ENCODE data around the gene TRUB1.

The TRUB1 gene

DNA sequence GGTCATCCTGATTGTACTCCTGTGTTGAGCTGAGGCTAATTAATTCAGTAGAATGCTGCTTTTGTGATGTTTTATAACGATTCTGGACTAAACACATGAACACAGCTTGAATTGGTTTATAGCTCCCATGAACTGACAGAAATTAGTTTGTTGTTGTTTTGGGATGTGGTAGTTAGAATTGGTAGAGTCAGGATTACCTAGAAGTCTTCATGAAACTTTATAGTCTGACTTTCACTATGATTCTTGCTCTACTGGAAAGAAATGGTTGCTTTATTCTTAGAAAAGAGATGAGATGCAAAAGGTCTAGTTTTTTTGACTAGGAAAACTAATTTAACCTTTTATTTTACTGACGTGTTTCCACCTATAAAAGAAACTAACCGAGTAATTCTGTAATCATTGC lies 23.4 kb upstream of the TRUB1 start:
- TF ChIP-seq, protein P1, sequence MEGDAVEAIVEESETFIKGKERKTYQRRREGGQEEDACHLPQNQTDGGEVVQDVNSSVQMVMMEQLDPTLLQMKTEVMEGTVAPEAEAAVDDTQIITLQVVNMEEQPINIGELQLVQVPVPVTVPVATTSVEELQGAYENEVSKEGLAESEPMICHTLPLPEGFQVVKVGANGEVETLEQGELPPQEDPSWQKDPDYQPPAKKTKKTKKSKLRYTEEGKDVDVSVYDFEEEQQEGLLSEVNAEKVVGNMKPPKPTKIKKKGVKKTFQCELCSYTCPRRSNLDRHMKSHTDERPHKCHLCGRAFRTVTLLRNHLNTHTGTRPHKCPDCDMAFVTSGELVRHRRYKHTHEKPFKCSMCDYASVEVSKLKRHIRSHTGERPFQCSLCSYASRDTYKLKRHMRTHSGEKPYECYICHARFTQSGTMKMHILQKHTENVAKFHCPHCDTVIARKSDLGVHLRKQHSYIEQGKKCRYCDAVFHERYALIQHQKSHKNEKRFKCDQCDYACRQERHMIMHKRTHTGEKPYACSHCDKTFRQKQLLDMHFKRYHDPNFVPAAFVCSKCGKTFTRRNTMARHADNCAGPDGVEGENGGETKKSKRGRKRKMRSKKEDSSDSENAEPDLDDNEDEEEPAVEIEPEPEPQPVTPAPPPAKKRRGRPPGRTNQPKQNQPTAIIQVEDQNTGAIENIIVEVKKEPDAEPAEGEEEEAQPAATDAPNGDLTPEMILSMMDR (IDR thresholded peaks at IDR 0.05; ENCODE audit: low read depth, low read length, missing control alignments), result no peak
- no peak for DNase-seq (ENCODE audit: low read depth)
- no peak overlapping the region for H3K4me3 ChIP-seq (ENCODE audit: low read depth, low read length)

DNA sequence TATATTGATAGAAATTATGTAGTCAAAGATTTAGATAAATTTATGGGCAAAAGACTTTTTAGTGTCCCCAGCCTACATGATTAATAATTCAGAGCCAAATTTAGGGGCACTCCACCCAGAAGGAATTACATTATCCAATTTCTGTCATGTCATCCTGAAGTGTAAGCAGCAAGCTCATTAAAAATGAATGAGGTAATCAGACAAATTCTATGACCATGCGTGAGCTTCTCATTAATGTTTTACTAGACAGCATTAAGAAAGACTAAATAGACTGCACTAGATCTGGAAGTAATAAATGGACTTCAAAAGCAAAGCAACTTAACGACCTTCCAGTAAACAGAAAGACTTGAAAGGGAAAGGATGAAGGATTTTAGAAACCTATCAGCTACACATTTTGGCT lies 22.7 kb upstream of the TRUB1 start:
- DNase-seq (ENCODE audit: low read depth), result no peak
- H3K4me3 ChIP-seq (ENCODE audit: low read depth, low read length), result no peak overlapping the region
- TF ChIP-seq, protein P1 (IDR thresholded peaks at IDR 0.05; ENCODE audit: low read depth, low read length, missing control alignments), result no peak

DNA sequence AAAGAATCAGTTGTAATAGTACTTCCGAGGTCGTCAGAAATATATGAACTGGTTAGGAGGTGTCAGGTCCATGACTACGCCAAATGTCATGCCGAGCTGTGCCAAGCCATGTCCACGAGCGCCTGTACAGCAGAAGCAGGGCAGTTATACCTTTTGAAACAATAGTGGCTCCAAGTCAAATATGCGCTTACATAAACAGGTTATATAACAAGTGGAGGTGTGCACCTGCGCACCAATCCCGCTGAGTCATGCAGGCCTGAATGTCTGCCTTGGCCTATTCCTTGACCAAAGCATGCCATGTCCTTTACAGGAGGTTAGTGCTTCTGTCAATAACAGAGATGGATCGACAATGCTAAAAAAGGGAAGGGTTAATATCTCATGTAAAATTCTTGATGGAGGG lies 21.3 kb upstream of the TRUB1 start:
- TF ChIP-seq, protein P1 (IDR thresholded peaks at IDR 0.05; ENCODE audit: low read depth, low read length, missing control alignments), result no peak
- no peak for DNase-seq (ENCODE audit: low read depth)
- H3K4me3 ChIP-seq (ENCODE audit: low read depth, low read length), result no peak overlapping the region

DNA sequence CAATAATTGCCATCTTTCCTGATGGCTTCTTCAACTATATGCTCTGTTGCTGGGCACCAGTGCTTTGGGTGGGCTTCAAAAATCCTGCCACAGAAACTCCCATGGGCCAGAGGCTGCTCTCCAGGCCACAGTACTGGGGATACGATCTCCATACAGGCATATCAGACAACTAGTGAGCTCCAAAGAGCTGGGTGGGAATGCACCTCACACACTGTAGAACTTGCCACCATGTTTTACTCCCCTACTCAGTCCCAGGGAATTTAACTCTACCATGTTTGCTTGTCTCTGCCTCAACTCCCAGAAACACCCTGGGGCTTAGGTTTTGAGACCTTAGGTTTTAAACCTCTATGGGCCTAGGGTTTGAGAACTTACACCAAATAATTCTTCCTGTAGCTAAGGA lies 20.5 kb upstream of the TRUB1 start:
- TF ChIP-seq, protein P1 (IDR thresholded peaks at IDR 0.05; ENCODE audit: low read depth, low read length, missing control alignments), result no peak
- DNase-seq (ENCODE audit: low read depth), result no peak
- H3K4me3 ChIP-seq (ENCODE audit: low read depth, low read length), result no peak overlapping the region

DNA sequence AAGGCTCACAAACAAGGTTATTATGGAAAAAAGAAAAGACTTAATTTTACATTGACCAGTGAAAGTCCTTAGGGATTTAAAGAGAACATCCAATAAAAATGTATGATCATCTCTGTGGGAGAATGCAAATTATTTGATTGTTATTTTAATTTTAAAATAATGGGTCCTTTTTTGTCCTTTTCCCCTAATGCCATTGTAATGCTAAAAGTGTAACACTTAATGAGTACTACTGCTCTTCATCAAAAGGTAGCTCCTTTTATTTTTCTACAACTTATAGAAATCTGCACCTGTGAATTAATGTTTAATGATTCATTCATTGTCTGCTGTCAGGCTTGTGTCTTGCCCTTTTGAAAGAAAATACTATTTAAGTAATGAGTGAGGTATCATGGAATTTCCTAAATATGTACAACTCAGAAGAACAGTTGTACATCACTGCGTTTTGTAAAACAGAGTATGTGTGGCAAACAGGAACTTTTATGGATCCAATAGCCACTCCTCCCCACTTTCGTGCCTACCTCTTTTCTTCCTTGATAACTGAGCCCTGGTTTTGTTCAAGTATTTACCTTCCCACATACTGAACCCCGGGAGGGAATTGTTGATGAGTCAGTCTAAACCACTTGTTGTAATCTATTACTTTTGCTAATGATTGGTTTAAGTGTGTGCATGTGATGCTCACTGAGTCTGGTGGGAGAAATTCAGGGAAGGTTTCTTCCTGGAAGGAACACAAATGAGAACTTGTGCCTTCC lies 19.9 kb upstream of the TRUB1 start:
- H3K4me3 ChIP-seq (ENCODE audit: low read depth, low read length), result no peak overlapping the region
- no peak for DNase-seq (ENCODE audit: low read depth)
- TF ChIP-seq, protein P1 (IDR thresholded peaks at IDR 0.05; ENCODE audit: low read depth, low read length, missing control alignments), result no peak

DNA sequence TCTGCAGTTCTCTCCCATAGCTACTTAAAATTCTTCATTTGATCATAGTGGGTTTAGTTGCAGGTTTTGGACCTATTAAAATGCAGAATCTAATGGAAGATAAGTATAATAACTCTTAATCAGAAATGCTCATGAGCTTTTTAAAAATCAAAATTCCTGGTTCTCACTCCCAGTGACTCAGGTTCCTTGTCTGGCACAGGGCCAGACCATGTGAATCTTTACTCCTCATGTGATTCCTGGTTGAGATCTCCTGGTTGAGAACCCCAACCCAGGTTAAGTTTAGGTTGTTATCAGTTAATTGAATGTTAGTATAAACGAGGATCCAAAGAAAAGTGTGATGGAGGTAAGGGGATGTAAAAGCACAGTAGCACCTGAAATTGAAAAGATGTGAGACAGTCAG lies 17.5 kb upstream of the TRUB1 start:
- no peak overlapping the region for H3K4me3 ChIP-seq (ENCODE audit: low read depth, low read length)
- TF ChIP-seq, protein P1 (IDR thresholded peaks at IDR 0.05; ENCODE audit: low read depth, low read length, missing control alignments), result no peak
- no peak for DNase-seq (ENCODE audit: low read depth)

DNA sequence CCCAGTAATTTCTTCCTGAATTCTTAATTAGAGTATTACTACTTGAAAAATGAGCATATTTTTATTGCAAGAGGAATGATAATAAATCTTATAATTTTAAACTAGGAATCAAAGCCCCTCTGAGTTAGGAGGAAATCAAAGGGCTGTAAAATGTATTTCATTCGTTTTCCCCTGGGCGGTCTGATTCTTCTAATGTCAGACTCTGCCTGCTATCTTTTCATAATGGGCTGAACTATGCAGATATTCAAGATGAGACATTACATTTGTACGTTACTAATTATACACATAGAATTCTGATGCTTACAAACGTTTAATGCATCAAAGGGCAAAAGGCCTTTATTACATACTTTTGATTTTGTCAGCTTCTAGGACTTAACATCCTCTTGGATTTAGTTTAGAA lies 16.0 kb upstream of the TRUB1 start:
- DNase-seq (ENCODE audit: low read depth), result no peak

More for the DNA sequence above, 16.0 kb upstream of the TRUB1 start:
- no peak overlapping the region for H3K4me3 ChIP-seq (ENCODE audit: low read depth, low read length)
- TF ChIP-seq, protein P1 (IDR thresholded peaks at IDR 0.05; ENCODE audit: low read depth, low read length, missing control alignments), result no peak

Measured in GM12864 (cell line).